ENCODE data around the gene FAM180A. TPM values are rescaled to one million over a fixed set of nuclear protein-coding genes. Genes with fewer than 3 reads are reported as not detected.
"Not testable (repeated sequence)": the region's sequence is repeated elsewhere in the genome, so short reads cannot be mapped to it uniquely, and the experiment has no call there.

Gene FAM180A
- polyA plus RNA-seq, 3 donors = not detected

DNA sequence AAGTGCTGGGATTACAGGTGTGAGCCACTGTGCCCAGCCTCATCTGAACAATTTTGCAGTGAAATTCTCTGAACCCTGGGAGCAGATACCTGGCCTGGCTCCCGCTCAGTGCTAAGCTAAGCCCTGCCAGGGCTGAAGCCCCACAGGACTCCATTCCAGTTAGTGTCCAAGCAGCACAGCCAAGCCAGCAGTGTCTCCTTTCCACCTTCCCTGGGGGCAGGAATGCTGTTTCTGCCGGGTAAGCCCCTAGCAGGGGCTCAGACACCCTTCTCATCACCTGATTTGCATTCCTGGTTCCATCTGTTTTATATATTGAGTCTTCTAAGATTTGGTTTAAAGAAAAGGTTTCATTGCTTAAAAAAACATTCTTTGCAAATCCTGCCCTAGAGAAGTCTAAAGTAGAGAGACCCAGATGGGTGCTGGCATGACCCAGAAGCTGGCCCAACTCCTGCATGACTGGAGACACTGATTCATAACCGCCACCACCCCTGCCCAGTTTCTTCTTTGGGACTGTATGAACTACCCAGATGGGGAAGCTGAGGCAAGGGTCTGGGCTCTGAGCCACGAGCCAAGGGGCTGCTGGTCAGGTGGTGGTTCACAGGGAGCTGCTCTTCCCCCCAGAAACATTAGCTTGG is 34.7 kb downstream of the FAM180A start:
- DNase-seq = no peak

DNA sequence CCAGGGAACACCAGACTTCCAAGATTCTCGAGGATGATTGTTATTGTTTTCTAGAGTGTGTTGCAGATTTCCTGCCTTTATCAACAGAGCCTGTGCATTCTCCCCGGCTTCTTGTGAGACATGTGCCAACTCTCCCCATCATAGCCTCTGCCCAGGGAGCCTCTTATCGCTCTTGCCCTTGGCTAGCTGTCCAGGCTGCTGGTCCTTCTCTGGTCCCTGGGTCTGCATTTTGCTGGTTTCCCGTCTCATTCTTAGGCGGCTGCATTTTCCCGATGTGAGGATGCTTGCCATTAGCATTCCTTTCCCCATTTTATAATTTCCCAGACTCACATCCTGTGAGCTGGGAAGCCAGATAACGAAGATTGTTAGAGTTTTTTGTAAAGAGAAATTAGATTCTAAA is 35.8 kb downstream of the FAM180A start:
- no peak for DNase-seq

DNA sequence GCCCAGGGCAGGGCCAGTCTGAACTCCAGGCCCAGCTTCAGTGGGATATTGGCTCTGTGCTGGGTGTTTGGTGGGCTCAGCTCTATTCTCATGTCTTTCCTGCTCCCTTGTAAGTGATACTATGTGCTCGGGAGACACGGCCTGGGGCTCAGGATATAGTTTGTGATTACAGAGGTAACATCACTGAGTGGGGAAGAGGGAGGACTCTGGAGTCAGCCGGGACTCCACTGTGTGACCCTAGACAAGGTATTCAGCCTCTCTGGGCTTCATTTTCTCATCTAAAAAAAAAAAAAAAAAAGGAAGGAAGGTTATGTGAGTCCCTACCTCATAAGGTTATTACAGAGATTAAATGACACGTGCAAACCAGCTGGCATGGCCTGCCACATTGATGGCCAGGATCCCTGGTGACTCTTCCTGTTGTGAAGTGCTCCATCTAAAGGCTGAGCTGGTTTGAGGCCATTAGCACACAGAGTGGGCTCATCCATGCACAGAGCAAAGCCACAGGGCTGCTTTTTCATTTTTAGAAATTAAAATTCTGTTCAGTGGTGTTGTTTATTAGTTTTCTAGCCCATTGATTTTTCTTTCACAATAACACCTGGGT is 36.3 kb downstream of the FAM180A start:
- DNase-seq = no peak

DNA sequence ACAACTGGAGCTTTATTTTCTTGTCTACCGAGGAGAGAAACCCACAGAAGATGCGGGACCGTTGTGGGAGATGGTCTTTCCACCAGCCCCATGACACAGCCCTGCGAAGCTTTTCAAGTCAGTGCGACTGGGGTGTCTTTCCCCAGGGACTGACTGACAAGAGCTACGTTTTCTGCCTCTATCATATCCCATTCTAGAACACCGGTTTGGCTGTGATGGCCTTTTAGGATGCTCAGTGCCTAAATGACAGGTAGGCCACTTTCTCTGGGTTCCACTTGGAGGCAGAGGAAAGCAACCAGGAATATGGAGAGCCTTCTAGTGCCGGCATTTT is 37.5 kb downstream of the FAM180A start:
- no peak for DNase-seq

DNA sequence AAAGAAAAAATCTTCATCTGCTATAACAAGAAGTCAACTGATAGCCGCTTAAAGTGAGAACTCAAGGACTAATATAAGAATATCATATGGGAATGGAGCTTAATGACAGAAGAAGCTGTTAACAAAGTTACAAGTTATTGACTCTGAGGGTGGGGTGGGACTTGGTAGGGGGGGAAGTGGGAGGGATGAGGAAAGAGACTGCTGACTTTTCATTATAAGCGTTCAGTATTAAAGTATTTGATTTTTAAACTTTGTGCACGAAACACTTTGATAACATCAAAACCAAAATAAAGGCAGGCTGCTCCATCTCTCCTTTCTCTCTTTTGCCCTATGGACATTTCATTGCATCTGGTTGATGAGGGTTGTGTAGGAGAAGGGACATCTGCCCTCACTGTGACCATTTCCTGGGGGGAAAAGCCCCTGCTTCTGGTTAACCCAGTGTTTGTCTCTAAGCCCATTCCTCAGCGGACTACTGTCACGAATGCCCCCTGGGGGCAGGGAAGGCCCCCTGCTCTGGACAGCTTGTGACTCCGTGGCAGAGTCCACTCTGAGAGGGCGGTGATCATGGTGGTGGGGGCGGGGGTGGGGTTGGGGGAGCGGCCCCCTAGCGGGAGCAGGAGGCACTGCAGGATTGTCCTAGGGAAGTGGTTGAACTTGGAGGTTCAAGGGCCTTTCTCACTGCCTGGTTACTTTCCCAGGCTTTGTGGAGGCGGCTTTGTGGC is 38.0 kb downstream of the FAM180A start:
- DNase-seq = no peak

DNA sequence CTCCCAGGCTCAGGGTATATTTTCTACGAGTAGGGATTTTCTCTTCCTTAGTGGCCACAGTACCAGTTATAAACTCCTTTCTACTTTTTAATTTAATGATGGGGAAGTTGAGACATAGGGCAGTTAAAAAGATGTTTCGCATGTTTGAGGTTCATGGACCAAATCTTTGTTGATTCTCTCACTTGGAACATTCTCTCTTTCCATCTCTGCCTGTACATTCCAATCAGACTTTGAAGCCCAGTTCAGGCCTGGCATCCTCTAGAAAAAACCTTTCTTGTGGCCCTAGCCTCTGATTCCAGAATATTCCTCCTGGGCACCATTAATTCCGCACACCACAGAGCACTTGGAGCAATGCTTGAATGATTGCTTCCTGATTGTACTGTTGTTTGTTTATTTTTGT is 39.1 kb downstream of the FAM180A start:
- no peak for DNase-seq

DNA sequence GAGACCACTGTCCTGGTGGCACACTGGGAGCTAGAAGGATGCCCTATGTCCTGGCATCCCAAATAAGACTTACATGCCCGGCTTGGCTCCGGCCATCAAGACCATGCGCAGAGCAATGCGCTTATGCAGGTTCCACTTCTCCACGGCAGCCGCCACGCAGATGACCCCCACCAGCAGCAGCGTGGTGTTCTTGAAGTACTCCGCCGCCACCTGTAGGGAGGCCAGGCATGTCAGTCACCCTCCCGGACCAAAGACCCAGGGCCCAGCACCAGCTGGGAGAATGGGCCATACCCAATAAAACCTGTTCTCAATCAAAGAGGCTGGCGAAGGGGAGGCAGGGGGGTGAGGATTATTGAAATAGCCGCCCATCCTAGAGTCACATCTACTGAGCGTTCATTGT is 40.6 kb downstream of the FAM180A start:
- DNase-seq = no peak

DNA sequence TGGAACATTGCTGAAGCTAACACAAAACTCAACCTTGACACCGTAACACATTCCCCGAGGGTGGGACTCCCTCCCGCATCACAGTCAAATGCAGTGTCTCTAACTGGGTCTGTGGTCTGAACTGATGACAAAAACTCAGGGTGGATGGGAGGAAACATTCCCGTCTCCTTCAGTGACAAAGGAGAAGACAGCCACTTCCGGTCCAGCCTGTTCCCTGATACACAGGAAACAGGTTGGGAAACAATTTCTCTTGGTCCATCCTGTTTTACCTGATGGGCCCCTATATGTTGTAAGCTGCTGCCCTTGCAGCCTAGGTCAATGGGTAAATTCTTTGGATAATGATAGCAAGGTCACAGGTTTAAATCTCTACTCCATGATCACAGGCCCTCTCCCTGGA is 41.0 kb downstream of the FAM180A start:
- no peak for DNase-seq

DNA sequence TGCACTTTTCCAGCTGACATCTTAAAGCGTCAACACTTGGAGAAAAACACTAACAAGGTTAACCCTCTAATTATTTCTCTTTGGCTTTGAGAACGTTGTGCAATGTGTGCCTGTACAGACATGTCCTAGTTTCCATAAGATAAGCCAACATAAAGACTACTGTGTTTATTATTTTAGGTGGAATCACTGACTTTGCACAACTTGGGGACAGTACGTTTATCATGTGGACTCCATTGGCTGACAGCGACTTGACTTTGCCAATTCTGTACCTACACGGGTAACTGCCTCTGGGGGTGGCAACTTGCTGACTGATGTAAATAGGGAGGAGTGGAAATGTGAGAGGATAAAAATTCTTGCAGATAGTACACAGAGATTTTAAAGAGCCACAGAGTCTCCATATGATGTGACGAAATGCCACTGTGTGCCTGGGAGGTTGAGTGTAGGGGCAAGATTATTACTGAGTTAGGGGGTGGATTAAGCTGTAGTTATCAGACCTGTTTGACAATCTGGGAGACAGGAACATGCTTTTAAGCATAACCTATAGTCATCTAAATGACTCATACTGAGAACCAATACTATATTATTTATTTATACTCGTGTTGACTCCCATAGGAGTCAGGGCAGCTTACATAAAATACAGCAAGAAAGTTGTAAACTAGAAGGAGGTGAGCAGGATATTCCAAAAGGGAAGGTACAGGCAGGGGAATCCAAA is 41.6 kb downstream of the FAM180A start:
- DNase-seq = no peak

DNA sequence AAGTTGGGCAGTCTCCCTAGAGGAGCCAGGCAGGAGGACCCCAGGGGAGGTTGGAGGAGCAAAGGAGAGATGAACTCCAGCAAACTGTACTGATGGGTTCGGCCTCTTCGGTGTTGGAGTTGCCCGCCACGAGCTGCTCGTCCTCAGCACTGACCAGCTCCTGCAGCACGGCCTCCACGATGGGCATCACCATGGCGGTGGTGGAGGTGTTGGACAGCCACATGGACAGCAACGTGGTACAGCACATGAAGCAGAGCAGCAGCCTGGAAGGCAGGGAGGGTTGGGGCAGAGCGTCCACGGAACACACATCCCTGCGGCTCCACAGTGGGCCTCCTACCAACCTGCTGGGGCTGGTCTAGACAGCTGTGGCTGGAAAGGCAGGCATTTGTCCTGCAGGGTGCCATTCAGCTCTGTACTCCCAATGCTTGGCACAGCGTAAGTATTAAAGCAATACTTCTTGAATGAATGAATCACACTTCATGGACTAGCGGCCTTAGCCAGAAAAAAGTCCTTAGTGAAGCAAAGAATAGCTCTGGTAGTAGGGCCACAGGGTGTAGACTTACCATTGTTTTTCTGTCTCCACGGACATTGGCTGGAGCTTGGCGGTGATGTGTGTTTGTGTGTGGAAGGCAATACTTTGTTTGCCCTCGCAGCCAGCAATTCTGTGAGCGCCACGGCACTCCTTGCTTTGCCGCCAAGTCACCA is 42.4 kb downstream of the FAM180A start:
- DNase-seq = no peak

DNA sequence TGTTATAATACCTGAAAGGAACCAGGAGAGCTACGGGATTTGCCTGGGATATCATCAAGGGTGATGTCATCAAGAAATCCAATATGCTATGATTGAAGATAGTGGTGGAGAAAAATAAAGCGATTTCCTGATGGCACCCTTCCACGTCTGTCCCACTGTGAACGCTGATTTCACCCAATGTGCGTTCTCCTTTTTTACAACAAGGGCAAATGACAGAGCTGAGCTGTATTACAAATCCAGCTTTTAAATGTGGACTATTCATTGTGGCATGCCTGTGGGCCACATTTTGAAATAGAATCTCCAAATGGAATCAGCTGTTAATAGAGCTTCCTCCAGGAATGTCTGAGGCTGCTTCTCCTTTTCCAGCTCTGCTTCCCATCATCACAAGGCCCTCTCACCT is 43.9 kb downstream of the FAM180A start:
- DNase-seq = no peak

DNA sequence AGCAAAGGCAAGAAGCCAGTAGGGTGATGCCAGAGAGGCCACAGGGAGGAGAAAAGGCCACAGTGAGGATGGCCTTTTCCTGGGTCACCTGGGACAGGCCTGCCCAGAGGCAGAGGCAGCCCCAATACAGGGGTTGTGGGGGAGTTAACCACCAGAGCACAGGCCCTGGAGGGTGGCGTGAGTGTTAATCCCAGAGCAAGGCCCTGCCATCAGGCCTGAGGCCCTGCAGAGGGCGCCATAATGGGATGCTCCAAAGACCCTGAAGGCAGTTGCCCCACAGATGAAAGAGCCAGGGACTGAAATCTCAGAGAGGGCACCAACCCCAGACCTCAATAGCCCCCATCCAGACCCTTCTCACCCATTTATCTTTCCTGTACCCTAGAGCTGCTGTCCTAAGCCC is 44.5 kb downstream of the FAM180A start:
- no peak for DNase-seq

DNA sequence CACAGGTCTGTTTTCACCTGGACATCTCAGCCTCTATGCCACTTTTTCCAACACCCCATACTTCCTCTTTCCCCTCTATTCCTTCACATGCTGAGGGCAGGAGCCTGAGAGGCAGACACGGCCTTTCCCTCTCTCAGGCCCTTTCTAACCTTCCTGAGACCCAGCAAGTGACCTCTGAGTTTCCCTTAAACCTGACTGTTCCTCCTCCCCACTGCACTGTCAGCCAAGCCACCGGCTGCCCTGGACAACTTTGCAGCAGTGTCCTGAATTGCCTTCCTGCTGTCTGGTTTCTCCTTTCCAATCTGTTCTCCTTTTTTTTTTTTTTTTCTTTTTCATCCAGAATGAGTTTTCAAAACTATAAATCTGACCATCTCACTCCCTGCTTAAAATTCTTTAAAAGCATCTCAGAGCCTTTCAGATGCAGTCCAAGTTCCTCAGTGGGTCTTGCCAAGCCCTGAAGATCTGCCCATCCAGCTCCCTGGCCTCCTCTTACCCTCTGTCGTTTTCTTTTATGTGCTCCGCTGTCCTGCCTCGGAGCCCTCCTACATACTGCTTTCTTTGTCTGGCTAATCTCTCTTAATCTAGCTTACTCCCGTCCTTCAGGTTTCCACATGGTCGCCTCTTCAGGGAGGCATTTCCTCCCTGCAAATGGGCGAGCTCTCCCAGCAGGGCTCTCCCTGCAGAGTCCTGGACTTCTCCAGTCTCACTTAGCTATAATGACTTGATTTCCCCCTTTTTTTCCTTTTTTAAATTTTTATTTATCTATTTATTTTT is 51.1 kb downstream of the FAM180A start:
- no peak for DNase-seq

DNA sequence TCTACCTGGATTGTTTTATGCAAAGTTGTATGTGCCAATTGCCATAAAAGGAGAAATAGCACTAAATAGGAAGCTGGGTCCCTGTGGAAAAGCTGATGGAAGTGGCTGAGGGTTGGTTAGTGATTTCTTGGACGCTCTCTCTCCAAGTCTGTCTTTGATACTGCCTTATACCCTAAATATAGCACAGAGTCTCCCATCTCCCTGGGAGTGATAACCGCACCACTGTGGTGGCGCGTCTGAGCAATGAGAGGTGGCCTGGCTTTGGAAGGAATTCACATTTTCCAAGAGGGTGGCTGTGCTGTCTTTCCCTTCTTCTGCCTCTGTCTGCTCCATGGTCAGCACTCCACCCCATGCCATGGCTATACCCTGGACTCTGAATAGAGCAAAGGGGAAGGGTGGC is 55.1 kb downstream of the FAM180A start:
- DNase-seq = no peak

DNA sequence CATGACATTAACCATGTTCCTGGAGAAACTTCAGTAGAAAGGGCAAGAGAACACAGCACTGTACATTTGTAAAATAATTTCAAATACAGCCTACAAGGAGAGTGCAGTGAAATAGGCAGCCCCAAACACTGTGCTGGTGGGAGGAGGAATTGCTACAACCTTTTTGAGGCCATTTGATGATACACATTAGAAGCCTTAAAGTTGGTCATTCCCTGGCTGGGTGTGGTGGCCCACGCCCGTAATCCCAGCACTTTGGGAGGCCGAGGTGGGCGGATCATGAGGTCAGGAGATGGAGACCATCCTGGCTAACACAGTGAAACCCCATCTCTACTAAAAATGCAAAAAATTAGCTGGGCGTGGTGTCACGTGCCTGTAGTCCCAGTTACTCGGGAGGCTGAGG is 56.0 kb downstream of the FAM180A start:
- not testable (repeated sequence) for DNase-seq

DNA sequence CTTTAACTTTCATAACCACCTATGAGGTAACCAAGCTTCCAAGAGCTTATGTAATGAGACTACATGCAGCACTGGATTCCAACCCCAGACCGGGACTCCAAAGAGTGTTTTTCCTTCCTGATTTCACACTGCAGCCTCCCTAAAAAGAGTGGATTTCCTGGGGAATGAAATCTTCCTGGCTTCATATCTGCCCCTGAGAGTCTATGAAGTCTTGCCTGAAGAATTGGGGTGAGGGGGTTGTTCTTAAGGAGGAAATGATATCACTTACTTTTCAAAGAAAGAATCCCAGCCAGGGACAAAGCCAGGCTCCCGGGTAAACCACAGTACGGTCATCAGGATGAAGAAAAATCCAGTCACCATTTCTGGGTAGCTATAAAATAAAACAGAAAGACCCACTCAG is 56.6 kb downstream of the FAM180A start:
- no peak for DNase-seq

DNA sequence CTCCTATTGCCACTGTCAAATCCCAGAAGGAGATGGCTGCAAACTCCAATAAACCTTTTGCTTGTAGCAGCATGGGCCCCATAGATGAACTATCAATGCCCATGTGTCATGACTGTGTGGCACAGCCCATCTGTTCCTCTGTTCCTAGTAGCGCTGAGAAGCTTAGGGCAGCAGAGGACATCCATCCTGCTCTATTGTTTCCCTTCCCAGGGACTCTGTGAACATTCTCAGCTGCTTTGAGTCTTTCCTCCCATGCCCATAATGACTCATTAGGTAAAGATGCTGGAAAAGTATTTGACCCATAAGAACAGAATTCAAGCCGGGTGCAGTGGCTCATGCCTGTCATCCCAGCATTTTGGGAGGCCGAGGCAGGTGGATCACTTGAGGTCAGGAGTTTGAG is 58.0 kb downstream of the FAM180A start:
- no peak for DNase-seq

DNA sequence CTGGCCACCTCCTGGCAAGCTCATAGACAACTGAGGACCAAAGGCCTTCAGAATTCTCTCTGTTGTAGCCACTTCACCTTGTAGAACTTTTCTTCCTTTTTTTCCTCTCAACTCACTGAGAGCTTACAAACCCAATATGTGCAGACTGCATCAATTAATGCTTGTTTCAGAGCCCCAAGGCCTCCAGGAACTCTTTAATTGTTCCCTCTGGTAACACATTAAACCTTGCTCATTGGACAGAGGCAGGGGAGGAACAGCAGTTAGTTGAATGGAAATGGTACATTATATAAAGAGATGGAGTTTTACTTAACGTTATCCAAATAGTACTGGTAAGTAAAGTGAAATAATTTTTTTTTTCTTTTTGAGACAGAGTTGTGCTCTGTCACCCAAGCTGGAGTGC is 61.1 kb downstream of the FAM180A start:
- no peak for DNase-seq

DNA sequence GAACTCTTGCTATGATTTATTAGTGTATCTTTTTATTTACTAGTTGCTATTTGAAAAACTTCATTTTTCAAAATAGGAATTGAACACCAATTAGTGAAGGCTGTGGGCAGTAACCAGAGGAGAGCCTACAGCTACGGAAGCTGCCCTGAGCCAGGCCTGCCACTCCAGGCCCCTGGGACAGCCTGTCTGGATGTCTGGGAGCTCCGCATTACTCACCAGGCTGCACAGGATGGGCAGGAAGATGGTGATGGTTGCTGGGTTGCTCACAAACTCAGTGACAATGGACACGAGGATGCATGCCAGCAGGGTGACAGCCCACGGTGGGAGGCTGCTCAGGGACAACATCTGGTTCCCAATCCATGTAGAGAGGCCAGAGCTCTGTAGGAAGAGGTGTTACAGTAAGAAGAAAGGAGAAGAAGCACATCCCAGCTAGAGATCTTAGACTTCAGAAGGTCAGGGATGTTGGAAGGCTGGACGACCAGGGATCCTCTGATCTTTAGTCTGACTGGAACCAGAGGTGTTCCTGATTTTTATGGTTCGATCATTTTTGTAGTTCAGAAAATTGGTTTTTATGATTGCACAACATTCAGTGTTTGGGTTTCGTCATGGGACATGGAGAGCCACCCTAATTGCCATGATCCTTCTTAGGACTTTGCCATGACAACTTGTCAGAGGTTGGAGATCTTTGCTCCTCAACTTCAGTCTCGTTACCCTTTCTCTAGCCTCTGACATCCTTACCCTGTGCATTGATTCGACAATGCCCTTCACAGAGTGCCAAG is 63.1 kb downstream of the FAM180A start:
- DNase-seq = no peak

DNA sequence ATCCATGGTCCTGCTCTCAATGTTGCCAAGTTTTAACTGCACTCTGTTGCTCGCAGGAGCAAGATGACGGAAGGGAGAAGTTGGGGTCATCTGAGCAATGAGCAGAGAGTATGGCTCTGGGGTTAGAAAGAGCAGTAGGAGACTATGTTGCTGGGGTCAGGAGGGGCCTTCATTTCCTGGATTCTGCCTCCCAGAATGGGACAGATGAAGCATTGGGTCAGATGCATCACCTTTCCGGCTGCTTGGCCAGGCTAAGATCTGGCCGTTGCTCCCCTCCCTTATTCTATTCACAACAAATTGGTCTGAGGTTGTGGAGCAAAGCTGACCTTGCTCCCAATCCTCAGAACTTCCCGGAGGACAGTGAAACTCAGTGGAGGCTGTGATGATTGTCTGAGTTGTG is 63.9 kb downstream of the FAM180A start:
- no peak for DNase-seq

DNA sequence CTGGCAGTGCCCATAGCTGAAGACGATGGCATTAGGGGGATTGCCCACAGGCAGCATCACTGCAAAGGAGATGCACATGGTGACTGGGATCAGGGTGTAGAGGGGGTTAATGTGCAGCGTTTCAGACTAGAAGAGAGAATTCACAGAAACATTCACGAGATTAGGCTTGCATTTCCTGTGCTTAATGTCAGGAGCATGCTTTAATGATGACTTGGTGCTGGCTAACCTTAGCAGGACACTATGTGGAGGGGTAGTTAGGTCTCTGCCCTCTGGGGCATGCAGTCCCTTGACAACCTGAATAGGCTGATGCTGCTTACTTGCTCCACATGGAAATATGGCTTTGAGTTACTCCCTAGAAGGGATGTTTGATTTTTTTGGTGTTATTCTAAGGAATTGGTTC is 64.5 kb downstream of the FAM180A start:
- no peak for DNase-seq

Data from renal pelvis (tissue), 4 donors.